GM12878 (cell line): ENCODE results near the gene MPRIP. TPM values are rescaled to one million over a fixed set of nuclear protein-coding genes. Genes with fewer than 3 reads are reported as not detected.

Experiments used
- BACH1 ChIP-seq: fragments of 450-650 bp; IDR thresholded peaks from 2 replicates; pipeline ENCODE4 v1.6.1; 2017; ENCODE audit warnings: mild to moderate bottlenecking, borderline replicate concordance
- CHD2 ChIP-seq: IDR thresholded peaks from 2 replicates; pipeline ENCODE4 v1.6.1; 2011; ENCODE audit warnings: low read depth, low read length, improper control_type of control experiment, borderline replicate concordance
- EGR1 ChIP-seq, 2 experiments: IDR thresholded peaks; 1 replicate in 1 of 2; 2 replicates in 1 of 2; pipeline ENCODE4 v1.6.1; 2011 to 2012; ENCODE audit warnings: low read depth in 2 of 2, low read length in 2 of 2, borderline replicate concordance in 1 of 2, mild to moderate bottlenecking in 1 of 2, moderate library complexity in 1 of 2
- FOS ChIP-seq: IDR thresholded peaks from 3 replicates; pipeline ENCODE4 v1.6.1; 2011; ENCODE audit warnings: borderline replicate concordance; ENCODE audit not compliant: insufficient read length; ENCODE audit errors: extremely low read depth
- HDAC6 ChIP-seq: fragments of 200-600 bp; sonication (generic); IDR thresholded peaks from one replicate; pipeline ENCODE4 v1.8.0; 2017; ENCODE audit warnings: antibody characterized with exemption; ENCODE audit not compliant: unreplicated experiment
- MTA2 ChIP-seq: fragments of 450-650 bp; IDR thresholded peaks from 2 replicates; pipeline ENCODE4 v1.6.1; 2016; ENCODE audit warnings: low read depth, mild to moderate bottlenecking, moderate library complexity
- MXI1 ChIP-seq: fragments of 150-350 bp; IDR thresholded peaks from 2 replicates; pipeline ENCODE4 v1.6.1; 2011; ENCODE audit warnings: low read depth, mild to moderate bottlenecking, inconsistent platforms, low read length, improper control_type of control experiment
- PAX5 ChIP-seq: IDR thresholded peaks from 2 replicates; pipeline ENCODE4 v1.6.1; 2011; ENCODE audit warnings: low read depth, low read length, borderline replicate concordance
- SIN3A ChIP-seq: IDR thresholded peaks from 2 replicates; pipeline ENCODE4 v1.6.1; 2012; ENCODE audit warnings: low read depth, low read length, improper control_type of control experiment
- SIX5 ChIP-seq: IDR thresholded peaks from 2 replicates; pipeline ENCODE4 v1.6.1; 2011; ENCODE audit warnings: mild to moderate bottlenecking, low read depth, low read length, moderate library complexity; ENCODE audit not compliant: severe bottlenecking
- SKIL ChIP-seq: fragments of 450-650 bp; IDR thresholded peaks from 2 replicates; pipeline ENCODE4 v1.6.1; 2017; ENCODE audit warnings: mild to moderate bottlenecking, low read depth, inconsistent platforms; ENCODE audit not compliant: poor library complexity, severe bottlenecking
- TAF1 ChIP-seq: IDR thresholded peaks from 2 replicates; pipeline ENCODE4 v1.6.1; 2011; ENCODE audit warnings: mild to moderate bottlenecking, low read depth, low read length, borderline replicate concordance
- TBL1XR1 ChIP-seq: IDR thresholded peaks from 2 replicates; pipeline ENCODE4 v1.6.1; 2012; ENCODE audit warnings: low read depth, low read length, improper control_type of control experiment
- TCF12 ChIP-seq: IDR thresholded peaks from 2 replicates; pipeline ENCODE4 v1.6.1; 2011; ENCODE audit warnings: low read depth, mild to moderate bottlenecking, low read length
- TCF3 ChIP-seq: IDR thresholded peaks from 2 replicates; pipeline ENCODE4 v1.6.1; 2012; ENCODE audit warnings: low read depth, mild to moderate bottlenecking, low read length, borderline replicate concordance; ENCODE audit not compliant: insufficient read depth
- polyA plus RNA-seq, 11 experiments: library from polyadenylated mRNA; depleted of rRNA in 4 of 11; unstranded in 6 of 11; stranded (reverse) in 5 of 11; fragments of >200 nt; fragmentation: Nextera tagmentation in 4 of 11; fragmentation: Illumina TruSeq in 1 of 11; extraction: Ambion mirVana in 4 of 11; extraction: Trizol in 1 of 11; gene quantifications; 1 replicate in 1 of 11; 2 replicates in 10 of 11; pipeline versions ENCODE4 v1.2.1 to v1.2.3, GENCODE V29; 2011 to 2016; ENCODE audit warnings: inconsistent platforms in 2 of 11, missing spikeins in 2 of 11, low read depth in 1 of 11
- total RNA-seq, 4 experiments: library from RNA; depleted of rRNA in 3 of 4; stranded (reverse); fragments of >200 nt in 3 of 4; fragmentation: Illumina TruSeq in 1 of 4; extraction: Trizol in 1 of 4; gene quantifications; 2 replicates each; pipeline versions ENCODE4 v1.2.1 to v1.2.3, GENCODE V29; 2013 to 2021
- TF ChIP-seq, protein P1 (sequence below): IDR thresholded peaks from 2 replicates; pipeline ENCODE4 v1.6.1; 2012; ENCODE audit warnings: low read depth, low read length, improper control_type of control experiment

MPRIP gene
- total and polyA plus RNA-seq, 10 of the 15 experiments (the other 5 are each of a cell fraction or from before 2014, with no cell fraction given) = 16.5 to 168 (median 71.7) TPM

DNA sequence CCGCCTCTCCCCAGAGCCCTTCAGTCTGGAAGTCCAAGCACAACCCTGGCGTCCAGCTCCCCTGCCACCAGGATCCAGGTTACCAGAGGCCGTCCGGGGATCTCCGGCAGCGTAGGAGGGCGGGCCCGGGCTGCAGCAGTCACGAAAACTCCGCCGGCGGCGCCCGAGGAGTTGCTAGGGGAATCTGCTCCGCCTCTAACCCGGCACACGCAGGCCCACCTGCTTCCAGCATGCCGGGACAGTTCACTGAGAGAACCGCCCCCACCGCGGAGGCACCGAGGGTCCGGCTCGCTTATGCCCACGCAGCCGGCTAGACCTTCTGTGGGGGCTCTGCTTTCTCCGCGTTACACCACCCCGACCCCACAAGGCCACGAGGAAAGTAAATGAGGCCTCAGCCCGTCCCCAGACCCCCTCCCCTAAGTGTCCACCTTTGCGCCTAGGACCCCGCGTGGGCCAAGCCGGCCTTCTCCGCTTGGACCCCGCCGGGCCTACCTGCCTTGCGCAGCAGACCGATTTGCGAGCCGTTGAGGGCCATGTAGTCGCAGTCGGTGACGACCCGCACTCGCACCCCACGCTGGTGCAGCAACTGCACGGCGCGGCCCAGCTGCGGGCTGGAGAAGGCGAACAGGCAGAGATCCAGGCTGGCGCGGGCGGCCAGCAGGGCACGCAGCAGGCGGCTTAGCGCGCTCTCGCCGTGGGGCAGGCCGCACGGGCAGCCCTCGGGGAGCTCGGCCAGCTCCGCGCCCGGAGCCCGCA, 163.3 kb downstream of the MPRIP start (continued):
- TF ChIP-seq SKIL = no peak
- TF ChIP-seq TBL1XR1 = no peak; the same call in 1 of the 2 replicates
- TF ChIP-seq BACH1 = peak; percentile 13; the same call in 1 of the 2 replicates
- peak; percentile 25; the same call in 1 of the 2 replicates for TF ChIP-seq TAF1
- TF ChIP-seq, protein P1, sequence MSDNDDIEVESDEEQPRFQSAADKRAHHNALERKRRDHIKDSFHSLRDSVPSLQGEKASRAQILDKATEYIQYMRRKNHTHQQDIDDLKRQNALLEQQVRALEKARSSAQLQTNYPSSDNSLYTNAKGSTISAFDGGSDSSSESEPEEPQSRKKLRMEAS = peak; percentile 58; the same call in 1 of the 2 replicates
- TF ChIP-seq MTA2 = 0 out of 2 replicates have a peak, but pooled peaks have one; percentile 12
- peak; percentile 6; the same call in 1 of the 2 replicates for TF ChIP-seq PAX5
- TF ChIP-seq CHD2 = no peak
- peak; percentile 84 for TF ChIP-seq MXI1
- peak; percentile 63; the same call in 1 of the 2 replicates for TF ChIP-seq TCF12
- TF ChIP-seq FOS = no peak
- TF ChIP-seq HDAC6 = peak; percentile 24
- no peak for TF ChIP-seq SIX5
- peak; percentile 13; the same call in 1 of the 2 replicates for TF ChIP-seq TCF3
- peak in 1 of 2 experiments; percentile 5; a peak in 1 of 3 replicates for TF ChIP-seq EGR1 (IDR thresholded peaks at IDR 0.05; ENCODE audit: borderline replicate concordance in 1 of 2, low read depth in 2 of 2, low read length in 2 of 2)
- peak; percentile 33; the same call in 1 of the 2 replicates for TF ChIP-seq SIN3A
